ENCODE data around the gene LGR6.

DNA sequence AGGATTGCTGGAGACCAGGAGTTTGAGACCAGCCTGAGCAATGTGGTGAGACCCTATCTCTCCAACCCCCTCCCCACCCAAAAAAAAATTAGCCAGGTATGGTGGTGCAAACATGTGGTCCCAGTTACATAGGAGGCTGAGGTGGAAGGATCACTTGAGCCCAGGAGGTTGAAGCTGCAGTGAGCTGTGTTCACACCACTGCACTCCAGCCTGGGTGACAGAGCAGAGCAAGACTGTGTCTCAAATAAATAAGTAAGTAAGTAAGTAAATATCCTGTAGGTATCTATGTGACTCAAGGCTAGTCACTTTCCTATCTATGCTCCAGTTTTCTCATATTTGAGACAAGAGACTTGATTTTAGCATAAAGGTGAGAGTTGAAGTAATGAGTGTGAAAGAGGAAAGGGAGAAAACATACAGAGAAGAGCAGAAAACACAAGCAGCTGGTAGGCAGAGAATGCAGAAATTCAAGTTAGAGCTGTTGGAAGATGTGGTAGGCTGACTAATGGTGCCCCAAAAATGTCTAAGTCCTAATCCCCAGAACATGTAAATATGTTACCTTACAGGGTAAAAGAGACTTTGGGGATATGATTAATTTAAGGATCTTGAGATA is 162.4 kb downstream of the LGR6 start:
- TF ChIP-seq CTCF (IDR thresholded peaks at IDR 0.05) (no peak), EZH2 (IDR thresholded peaks at IDR 0.05; ENCODE audit: borderline replicate concordance, insufficient read depth, low read depth, low read length, poor library complexity, severe bottlenecking) (no peak)
